ENCODE measurements around the gene NPAS4.
A peak's percentile ranks its signal among the peaks of the same experiment; 100 is the strongest.
"Not testable (repeated sequence)": the region's sequence is repeated elsewhere in the genome, so short reads cannot be mapped to it uniquely, and the experiment has no call there.

NPAS4 gene

GRCh38 chr11:66415423-66415822, 5.4 kb upstream of the NPAS4 start:
- H3K27ac ChIP-seq: no peak overlapping the region
- DNase-seq (ENCODE audit: low read depth, low spot score): no peak

- H3K27ac ChIP-seq: no peak overlapping the region
- no peak for DNase-seq (ENCODE audit: low read depth, low spot score)
These were observed 3.8 kb upstream of the NPAS4 start for GRCh38 chr11:66417000-66417399.

GRCh38 chr11:66418168-66418985, 2.5 kb upstream of the NPAS4 start:
- peak; percentile 22 for DNase-seq (ENCODE audit: low read depth, low spot score)
- no peak overlapping the region for H3K27ac ChIP-seq

DNA sequence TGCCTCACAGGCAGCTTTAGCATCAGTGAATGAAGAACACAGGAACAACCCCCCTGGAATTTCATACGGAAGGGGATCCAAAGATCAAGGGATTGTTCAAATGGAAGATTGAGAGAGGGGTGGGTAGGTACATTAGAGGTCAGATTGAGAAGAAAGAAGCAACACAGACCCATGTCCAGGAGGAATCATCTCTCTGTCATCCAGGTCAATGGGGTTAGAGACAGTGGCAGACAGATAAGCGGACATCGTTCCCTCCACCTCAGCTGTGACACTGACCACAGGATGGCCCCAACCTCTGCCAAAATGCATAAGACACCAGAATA, 1.9 kb upstream of the NPAS4 start:
- H3K27ac ChIP-seq: no peak overlapping the region
- DNase-seq (ENCODE audit: low read depth, low spot score): no peak

- H3K27ac ChIP-seq: no peak overlapping the region
- no peak for DNase-seq (ENCODE audit: low read depth, low spot score)
These were observed 1.0 kb upstream of the NPAS4 start for GRCh38 chr11:66419825-66420224.

DNA sequence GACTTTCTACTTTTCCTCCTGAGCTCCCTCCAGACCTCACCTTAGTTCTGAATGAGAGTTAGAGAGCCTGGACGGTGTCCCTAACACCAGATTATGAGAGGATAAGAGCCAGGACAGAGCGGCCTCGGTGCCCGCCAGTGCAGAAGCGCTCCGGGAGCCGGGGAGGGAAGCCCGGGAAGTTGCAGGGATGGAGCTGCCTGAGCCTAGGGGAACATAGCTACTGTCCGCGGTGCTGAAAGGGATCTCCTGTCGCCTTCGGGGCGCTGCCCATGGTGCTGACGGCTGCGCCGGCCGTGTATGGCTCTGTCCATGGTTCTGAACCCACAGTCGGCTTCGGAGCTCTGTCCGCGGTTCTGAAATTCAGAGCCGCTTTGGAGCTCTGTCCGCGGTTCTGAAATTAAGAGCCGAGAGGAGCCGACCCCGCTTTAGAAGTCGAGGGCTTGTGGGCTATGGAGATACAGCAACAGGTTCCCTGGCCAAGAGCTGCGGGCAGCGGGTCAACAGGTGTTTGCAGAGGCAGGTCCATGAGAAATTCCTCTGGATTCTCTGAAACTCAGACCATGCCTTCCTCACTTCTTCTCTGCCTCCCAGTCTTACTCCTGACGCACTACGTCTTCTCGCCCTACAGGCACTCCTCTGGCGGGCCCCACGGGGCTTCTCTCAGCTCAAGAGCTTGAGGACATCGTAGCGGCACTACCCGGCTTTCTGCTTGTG, 814 bp downstream of the NPAS4 start:
- peak; percentile 20 for DNase-seq (ENCODE audit: low read depth, low spot score)
- no peak overlapping the region for H3K27ac ChIP-seq

DNA sequence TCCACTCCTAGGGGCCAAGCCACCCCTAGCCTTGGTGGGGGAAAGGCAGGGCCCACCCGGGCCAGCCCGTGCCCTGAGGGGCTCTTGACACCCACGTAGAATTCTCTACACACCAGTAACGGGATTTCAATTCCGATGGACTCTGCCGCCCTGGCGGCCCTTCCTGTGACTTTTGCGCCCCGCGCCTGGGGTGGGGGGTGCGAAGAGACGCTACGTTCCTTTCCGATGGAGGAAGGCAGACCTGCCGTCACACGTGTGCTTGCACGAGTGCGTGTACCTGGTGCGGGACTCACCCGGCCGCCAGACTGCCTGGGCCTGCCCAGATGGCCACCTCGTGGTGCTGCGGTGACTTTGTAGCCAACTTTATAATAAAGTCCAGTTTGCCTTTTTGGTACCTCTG, 5.5 kb downstream of the NPAS4 start:
- no peak overlapping the region for H3K27ac ChIP-seq

DNA sequence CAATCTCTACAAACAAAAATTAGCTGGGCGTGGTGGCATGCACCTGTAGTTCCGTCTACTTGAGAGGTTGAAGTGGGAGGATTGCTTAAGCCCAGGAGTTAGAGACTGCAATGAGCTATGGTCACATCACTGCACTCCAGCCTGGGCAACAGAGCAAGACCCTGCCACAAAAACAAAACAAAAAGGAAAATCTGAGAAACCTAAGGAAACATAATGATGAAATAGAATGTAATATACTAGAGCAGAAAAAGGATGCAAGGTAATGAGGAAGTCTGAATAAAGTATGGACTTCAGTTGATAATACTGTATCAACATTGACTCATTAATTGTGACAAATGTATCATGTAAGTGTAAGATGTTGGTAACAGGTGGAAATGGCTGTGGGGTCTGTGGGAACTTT, 8.1 kb downstream of the NPAS4 start:
- H3K27ac ChIP-seq: no peak overlapping the region
- DNase-seq (ENCODE audit: low read depth, low spot score): no peak

More for the DNA sequence above, 5.5 kb downstream of the NPAS4 start:
- no peak for DNase-seq (ENCODE audit: low read depth, low spot score)

- DNase-seq (ENCODE audit: low read depth, low spot score): no peak
- H3K27ac ChIP-seq: no peak overlapping the region
These were observed 9.3 kb downstream of the NPAS4 start for GRCh38 chr11:66429983-66430602.

GRCh38 chr11:66431287-66431686, 10.5 kb downstream of the NPAS4 start:
- not testable (repeated sequence) for H3K27ac ChIP-seq; DNase-seq (ENCODE audit: low read depth, low spot score)

DNA sequence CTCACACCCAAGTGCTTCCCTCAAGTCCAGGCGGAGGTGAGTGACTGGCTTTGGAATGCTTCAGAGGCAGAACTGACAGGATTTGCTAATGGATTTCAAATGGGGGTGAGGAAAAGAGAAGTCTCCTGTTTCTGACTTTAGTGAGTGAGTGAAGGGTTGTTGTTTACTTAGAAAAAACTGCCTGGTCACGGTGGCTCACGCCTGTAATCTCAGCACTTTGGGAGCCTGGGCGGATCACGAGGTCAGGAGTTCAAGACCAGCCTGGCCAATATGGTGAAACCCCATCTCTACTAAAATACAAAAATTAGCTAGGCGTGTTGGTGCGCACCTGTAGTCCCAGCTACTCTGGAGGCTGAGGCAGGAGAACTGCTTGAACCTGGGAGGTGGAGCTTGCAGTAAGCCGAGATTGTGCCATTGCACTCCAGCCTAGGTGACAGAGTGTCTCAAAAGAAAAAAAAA, 11.1 kb downstream of the NPAS4 start:
- DNase-seq (ENCODE audit: low read depth, low spot score); H3K27ac ChIP-seq: not testable (repeated sequence)

- H3K27ac ChIP-seq: no peak overlapping the region
- no peak for DNase-seq (ENCODE audit: low read depth, low spot score)
These were observed 11.8 kb downstream of the NPAS4 start for GRCh38 chr11:66432597-66432996.

- no peak for DNase-seq (ENCODE audit: low read depth, low spot score)
- H3K27ac ChIP-seq: peak overlapping the region; percentile 60
These were observed 17.2 kb downstream of the NPAS4 start for GRCh38 chr11:66437979-66438503.

DNA sequence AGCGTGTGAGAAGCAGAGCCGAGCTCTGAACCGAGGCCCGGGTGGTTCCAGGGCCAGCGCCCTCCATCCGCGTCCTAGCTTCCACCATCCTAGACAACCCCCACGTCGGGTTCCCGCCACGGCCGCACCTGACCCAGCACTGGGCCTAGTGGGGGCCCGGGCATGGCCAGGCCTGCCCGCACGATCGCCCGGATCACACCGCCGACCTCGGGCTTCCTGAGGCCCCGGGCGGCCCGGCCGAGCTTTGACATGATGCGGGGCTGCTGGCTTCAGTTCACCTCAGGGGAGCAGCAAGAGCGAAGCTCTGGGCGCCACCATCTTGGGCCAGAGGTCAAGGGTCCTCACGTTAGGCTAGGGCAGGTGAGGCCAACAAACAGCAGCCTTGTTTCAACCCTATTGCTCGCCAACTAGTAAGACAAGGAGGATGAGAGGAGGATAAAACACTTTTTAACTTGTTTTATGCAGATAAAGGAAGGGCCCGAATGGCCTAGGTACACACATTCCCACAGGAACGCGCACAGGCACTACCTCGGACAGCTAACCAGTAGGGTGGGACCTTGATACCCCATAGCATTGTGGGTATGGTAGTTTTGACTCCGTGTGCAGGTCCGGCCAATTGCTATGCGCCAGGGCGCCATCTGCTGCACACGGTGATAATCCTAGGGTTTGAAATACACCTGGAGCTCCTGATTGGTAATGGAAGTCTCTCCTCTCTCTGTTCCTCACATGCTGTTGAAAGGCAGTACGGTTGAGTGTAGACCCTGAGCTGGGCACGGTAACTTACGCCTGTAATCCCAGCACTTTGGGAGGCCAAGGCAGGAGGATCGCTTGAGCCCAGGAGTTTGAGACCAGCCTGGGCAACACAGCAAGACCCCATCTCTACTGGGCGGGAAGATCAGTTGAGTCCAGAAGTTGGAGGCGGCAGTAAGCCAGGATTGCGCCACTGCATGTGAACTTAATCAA, 17.9 kb downstream of the NPAS4 start, which contains the start of gene MRPL11:
TSS of gene MRPL11 (minus strand) at position 345 of the 963 bp plus-strand sequence. CDS start at position 251, 94 bp downstream.
- peak within 1 kb of the TSS; percentile 60 for H3K27ac ChIP-seq
- DNase-seq (ENCODE audit: low read depth, low spot score): peak; percentile 70

DNA sequence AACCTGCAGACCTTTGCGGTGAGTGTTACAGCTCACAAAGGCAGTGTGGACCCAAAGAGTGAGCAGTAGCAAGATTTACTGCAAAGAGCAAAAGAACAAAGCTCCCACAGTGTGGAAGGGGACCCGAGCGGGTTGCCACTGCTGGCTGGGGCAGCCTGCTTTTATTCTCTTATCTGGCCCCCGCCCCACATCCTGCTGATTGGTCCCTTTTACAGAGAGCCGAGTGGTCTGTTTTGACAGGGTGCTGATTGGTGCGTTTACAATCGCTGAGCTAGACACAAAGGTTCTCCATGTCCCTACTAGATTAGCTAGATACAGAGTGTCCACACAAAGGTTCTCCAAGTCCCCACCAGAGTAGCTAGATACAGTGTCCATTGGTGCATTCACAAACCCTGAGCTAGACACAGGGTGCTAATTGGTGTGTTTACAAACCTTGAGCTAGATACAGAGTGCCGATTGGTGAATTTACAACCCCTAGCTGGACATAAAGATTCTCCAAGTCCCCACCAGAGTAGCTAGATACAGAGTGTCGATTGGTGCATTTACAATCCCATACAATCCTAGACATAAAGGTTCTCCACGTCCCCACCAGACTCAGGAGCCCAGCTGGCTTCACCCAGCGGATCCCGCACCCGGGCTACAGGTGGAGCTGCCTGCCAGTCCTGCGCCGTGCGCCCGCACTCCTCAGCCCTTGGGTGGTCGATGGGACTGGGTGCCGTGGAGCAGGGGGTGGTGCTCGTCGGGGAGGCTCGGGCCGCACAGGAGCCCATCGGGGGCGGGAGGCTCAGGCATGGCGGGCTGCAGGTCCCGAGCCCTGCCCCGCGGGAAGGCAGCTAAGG, 19.5 kb downstream of the NPAS4 start:
- H3K27ac ChIP-seq; DNase-seq (ENCODE audit: low read depth, low spot score): not testable (repeated sequence)

DNA sequence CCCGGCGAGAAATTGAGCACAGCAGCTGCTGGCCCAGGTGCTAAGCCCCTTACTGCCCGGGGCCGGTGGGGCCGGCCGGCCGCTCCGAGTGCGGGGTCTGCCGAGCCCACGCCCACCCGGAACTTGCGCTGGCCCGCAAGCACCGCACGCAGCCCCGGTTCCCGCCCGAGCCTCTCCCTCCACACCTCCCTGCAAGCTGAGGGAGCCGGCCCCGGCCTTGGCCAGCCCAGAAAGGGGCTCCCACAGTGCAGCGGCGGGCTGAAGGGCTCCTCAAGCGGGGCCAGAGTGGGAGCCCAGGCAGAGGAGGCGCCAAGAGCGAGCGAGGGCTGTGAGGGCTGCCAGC, 20.1 kb downstream of the NPAS4 start:
- DNase-seq (ENCODE audit: low read depth, low spot score); H3K27ac ChIP-seq: not testable (repeated sequence)

DNA sequence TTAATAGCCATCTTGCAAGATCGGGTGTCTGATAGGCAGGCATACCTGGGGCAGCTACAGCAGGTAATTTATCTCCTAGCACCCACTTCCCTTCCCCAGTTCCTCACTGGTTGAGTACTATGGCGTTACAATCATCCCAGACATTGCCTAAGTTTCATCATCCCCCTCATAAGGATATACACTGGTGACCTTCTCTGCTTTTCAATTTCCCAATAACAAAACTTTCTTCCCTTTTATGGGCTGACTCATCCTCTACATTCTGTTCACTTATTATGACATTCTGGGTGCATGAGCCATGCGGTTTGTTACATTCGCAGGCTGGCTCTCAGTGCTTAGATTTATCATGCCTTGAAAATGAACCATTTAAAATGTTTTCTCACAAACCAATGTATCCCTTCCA, 22.8 kb downstream of the NPAS4 start:
- H3K27ac ChIP-seq: peak overlapping the region; percentile 62
- peak; percentile 46 for DNase-seq (ENCODE audit: low read depth, low spot score)

- no peak overlapping the region for H3K27ac ChIP-seq
- DNase-seq (ENCODE audit: low read depth, low spot score): no peak
These were observed 26.2 kb downstream of the NPAS4 start for GRCh38 chr11:66447012-66447411.

- DNase-seq (ENCODE audit: low read depth, low spot score): no peak
- no peak overlapping the region for H3K27ac ChIP-seq
These were observed 27.7 kb downstream of the NPAS4 start for GRCh38 chr11:66448523-66448922.

Measured in epithelial cell of prostate (primary cell).